ENCODE measurements around the gene TDRD9.

Gene TDRD9

DNA sequence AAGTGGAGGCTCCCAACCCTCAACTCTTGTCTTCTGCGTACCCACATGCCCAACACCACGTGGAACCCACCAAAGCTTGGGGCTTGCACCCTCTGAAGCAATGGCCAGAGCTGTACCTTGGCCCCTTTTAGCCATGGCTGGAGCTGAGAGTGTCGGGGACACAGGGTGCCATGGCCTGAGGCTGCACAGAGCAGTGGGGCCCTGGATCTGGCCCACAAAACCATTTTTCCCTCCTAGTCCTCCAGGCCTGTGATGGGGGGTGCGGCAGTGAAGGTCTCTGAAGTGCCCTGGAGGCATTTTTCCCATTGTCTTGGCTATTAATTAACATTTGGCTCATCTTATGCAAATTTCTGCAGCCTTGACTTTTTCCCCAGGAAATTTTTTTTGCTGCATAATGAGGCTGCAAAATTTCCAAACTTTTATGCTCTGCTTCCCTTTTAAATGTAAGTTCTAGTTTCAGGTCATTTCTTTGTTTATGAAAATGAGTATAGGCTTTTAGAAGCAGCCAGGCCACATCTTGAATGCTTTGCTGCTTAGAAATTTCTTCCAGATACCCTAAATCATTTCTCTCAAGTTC lies 138.6 kb downstream of the TDRD9 start:
- DNase-seq (ENCODE audit: low read depth in 2 of 2): no peak

DNA sequence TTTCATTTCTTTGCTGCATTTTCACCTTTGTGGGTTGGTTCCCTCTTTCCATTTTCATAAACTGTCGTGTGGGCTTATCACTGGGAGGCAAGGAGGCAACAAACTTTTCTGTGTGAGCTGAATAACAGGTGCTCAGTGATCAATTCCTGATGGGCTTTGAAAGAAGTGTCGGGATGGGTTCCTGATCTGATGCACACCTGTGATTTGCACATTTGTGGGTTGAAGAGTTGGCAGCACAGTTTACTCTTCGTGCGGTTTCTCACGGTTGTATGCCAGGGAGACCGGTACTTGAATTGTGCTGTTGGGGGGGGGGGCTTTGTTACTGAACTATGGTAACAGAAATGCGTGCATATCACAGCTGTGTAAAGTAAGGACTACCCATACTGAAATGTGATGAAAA lies 141.3 kb downstream of the TDRD9 start:
- no peak for DNase-seq (ENCODE audit: low read depth in 2 of 2)

DNA sequence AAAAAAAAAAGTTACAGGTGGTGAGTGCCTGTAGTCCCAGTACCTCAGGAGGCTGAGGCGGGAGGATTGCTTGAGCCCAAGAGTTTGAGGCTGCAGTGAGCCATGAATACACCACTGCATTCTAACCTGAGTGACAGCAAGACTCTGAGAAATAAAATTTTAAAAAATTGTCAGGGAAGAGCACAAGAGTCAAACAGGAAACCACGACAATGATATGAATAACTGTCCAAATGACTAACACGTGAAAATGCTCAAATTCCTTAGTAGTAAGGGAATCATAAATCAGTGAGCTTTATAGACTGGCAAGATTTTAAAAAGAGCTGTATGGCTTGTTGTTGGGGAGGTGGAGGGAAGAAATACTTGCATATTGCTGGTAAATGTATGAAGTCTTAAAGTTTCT lies 144.3 kb downstream of the TDRD9 start:
- DNase-seq (ENCODE audit: low read depth in 2 of 2): no peak

DNA sequence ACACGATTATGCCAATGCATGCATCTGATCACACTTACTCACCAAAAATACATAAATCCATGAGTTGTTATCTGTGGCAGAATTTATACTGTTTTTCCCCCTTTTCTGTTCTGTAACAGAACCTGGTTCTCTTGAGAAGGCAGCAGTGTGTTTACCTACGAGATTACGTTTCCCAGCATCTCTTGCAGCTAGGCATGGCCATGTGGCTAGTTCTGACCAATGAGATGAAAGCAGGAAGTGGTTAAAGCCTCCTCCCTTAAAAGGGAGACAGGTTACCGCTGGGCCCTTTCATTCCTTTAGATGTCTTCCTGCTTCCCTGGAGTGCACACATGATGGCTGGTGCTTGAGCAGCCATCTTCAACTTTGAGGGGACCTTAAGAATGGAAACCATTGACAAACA lies 145.5 kb downstream of the TDRD9 start:
- no peak for DNase-seq (ENCODE audit: low read depth in 2 of 2)

DNA sequence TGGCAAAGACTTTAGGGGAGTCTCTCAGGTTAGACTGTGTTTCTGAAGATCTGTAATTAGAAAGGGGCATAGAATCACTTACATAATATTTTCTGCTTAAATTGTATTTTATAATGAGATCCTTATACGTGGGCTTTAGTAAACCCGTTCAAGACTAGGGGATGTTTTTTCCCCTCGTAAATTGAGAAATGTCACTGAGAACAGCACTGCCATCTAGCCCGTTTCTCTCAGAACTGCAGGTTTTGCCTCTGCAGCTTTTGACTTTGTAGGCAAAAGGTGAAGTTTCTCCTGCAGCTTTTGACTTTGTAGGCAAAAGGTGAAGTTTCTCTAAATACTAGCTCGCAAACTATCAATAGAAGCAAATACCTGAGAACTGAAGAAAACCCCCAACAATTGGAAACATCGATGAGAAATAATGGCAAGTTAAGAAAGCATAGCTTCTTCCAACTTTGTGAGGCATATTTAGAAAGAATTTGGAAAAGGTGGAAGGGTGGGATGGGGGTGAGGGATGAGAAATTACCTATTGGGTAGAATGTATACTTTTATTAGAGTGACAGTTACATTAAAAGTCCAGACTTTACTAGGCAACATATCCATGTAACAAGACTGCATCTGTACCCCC lies 147.4 kb downstream of the TDRD9 start:
- DNase-seq (ENCODE audit: low read depth in 2 of 2): no peak

DNA sequence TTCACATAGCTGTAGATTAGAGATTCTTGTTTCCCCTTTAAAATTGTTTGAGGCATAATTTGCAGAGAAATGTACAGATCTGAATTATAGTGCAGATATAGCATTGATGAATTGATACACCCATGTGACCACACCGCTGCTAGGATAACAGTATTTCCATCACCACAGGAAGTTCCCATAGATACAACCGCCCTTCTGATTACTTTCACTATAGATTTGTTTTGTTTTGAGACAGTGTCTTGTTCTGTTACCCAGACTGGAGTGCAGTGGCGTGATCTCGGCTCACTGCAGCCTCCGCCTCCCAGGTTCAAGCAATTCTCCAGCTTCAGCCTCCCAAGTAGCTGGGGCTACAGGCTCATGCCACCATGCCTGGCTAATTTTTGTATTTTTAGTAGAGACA lies 148.5 kb downstream of the TDRD9 start:
- no peak for DNase-seq (ENCODE audit: low read depth in 2 of 2)

DNA sequence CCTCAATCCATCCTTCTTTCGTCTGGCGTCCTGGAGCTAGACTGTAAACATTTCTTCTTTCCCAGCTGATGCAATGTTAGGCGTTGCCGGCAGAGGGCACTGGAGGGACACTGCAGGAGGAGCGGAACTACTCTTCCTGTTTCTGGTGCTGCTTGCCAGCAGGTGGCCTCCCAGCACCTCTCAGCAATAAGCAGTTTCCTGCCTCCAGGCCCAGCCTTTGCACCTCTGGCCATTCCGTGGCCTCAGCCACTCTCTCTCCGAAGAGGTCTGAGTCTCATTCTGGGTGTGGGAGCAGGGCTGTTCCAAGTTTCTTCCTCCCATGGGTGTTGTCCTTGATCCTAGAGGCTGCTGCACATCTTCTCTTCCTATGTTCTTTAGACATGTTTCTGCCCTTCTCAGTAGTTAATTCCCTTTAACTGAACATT lies 149.8 kb downstream of the TDRD9 start:
- DNase-seq (ENCODE audit: low read depth in 2 of 2): peak; percentile 74

DNA sequence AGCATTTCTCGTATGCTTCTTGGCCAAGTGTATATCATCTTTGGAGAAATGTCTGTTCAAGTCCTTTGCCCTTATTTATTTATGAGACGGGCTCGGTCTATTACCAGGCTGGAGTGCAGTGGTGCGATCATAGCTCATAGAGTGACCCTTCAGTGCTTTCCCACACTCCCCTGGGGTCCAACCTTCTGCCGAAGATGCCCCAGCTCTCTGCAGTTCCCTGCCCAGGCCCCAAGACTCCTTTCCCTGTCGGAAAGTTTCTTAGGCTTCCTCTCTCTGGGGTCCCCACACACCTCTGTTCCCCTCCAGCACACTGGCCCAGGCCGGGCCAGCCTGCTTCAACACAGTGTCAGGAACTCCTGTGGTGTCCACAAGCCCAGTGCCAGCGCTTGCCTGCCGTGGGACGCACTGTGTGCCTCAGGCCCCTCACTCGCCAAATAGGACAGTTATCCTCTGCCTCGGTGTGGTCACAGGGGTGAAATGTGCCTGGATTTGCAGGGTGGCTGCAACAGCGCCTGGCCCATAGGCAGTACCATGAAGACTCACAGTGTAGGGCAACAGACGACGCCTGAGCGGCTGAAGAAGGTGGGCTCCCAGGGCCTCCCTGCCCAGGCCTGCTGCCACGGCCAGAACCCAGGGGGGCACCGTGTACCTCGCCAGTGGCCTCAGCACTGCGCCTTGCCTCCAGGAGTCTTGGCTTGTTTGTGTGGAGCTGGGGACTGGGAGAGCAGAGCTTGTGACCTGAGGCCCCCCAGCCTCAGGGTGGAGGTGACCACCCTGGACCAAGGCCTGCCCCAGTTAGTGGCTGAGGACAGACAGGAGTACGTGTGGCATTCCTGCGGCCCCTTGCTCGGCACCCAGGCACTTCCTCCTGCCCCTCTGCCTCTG lies 152.4 kb downstream of the TDRD9 start:
- DNase-seq (ENCODE audit: low read depth in 2 of 2): no peak

DNA sequence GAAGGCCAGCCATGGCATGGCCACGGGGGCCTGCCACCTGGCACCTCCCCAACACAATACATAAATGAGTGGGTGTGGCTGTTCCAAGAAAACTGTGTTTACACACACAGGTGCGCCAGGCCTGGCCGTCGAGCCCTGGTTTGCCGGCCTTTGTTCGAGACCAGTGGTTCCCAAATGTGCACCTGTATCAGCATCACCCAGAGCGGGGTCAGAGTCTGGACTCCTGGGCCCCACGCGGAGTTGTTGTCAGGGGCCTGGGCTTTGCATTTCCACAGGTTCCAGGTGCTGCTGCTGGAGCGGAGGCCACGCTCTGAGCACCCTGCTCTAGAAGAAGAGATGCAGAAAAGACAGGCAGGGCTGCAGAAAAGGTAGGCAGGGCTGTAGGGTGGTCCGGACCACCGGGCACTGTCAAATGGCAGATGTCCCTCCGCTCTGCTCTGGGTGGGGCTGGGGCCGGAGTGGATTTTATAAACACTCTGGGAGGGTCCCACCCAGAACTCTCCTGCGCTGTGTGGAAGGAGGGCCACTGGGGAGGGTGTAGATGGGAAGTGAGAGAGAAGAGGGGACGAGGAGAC lies 153.1 kb downstream of the TDRD9 start:
- DNase-seq (ENCODE audit: low read depth in 2 of 2): no peak

DNA sequence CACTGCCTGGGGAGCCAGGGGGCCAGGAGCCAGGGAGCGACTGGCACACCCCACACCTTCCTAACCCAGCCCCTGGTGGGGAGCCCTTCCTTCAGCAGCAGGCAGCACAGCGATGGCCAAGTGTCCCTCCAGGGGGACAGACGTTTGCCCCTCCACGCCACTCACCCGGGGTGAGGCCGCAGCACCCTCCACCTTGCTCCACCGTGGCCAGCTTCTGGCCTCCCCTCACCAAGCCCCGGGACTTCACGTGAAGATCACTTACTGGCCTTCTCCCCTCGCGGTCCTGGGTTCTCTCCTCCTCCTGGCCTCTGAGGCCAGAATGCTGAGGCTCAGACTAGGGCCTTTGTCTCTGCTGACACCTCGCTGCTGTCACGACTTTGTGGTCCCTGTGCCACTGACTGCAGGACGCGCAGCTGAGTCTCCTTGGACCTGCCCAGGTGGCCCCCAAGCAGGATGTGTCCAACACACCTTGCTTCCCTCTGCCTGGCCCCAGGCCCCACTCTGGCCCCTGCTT lies 153.8 kb downstream of the TDRD9 start:
- no peak for DNase-seq (ENCODE audit: low read depth in 2 of 2)

DNA sequence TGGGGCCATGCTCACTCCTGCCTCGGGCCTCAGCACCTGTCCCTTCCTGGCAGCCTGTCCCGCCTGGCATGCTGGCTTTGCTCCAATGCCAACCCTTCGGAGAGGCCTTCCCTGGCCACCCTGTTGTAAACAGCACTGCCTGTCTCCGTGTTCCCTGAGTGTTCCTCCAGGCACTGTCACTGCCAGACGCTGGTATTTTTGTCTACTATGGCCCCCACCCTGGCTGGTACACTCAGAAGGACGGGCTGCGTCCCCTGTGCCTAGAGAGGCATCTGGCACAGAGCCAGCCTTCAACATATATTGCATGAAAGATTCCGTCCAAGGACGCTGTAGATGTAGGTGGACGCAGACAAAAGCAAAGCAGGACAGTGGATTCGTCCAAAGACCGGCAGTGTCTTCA lies 154.6 kb downstream of the TDRD9 start:
- no peak for DNase-seq (ENCODE audit: low read depth in 2 of 2)

DNA sequence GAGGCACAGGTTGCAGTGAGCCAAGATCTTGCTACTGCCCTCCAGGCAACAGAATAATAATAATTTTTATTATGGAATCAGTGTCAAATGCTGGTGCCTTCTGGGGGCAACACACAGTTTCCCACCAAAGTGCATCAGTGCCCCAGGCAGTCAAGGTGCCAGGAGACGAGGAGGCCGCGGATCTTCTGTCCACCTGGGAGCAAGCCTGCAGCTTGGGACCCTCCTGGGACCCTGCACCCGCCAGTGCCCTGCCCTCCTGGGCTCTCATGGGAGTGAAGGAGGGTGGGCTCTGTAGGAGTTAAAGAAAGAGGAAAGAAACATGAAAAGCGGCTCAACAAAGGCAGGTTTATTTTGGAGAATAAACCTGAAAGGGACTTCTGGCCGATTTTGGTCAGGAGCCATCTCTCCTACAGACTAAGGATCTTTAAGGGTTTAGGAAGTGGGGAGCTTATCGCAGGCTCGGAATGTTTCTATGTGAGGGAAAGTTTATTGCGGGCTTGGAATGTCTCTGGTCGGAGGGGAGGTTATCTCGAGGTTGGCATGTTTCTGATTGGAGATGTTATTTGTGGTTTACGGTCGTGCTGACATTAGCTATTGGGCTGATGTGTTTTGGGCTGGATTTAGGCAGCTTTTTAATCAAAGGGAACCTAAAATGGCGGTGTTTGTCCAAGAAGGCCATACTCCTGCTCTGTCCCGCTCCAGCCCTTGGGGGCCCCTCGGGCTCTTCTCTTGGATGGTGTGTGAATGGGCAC lies 156.2 kb downstream of the TDRD9 start:
- no peak for DNase-seq (ENCODE audit: low read depth in 2 of 2)

DNA sequence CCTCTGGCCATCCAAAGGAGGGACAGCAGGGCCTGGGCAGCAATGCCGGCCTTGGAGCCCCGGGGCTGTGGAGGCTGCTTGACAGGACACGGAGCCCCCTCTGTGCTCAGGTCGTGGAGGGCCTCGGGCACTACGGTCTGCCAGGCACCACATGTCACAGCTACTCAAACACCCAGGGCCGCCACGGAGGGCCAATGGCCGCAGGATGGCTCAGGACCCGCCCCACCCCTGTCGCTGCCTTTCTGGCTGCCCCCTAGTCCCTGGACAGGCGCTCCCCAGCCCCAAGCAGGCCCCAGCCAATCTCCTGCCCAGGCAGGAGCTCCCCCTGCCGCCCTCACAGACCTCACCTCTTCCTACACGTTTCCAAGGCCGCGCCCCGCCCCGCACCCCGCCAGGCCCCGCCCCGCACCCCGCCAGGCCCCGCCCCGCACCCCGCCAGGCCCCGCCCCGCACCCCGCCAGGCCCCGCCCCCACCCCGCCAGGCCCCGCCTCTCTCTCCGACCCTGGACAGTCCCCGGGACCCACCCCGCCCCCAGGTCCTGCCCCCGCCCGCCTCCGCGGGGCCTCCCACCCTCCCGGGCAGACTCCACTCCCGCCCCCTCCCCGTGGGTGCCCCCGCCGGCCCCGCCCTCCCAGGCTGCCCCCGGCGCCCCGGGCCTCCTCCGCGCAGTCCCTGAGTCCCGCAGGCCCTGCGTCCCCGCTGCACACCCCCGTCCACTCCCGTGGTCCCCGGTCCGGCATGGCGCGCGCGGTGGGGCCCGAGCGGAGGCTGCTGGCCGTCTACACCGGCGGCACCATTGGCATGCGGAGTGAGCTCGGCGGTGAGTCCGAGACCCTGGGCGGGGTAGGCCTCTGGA lies 157.0 kb downstream of the TDRD9 start, which contains the start of gene ASPG:
Gene ASPG (plus strand): TSS at position 669 of the 857 bp plus-strand sequence. CDS start 71 bp downstream, at position 740.
- no peak for DNase-seq (ENCODE audit: low read depth in 2 of 2)

DNA sequence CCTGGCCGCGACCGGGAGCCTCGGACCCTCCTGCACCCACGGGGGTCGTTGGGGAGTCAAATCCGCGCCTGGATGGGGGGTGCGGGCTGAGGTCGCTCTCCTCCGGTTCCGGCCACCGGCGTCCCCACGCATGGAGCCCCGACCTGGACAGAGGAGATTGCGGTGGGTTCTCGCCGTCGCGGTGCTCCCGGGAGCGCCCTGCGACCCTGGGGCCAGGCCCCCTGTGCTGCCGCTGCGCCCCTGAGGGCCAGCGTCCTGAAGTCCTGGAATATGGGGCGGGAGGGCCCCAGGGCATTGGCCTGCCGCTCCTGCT lies 157.6 kb downstream of the TDRD9 start:
- no peak for DNase-seq (ENCODE audit: low read depth in 2 of 2)

DNA sequence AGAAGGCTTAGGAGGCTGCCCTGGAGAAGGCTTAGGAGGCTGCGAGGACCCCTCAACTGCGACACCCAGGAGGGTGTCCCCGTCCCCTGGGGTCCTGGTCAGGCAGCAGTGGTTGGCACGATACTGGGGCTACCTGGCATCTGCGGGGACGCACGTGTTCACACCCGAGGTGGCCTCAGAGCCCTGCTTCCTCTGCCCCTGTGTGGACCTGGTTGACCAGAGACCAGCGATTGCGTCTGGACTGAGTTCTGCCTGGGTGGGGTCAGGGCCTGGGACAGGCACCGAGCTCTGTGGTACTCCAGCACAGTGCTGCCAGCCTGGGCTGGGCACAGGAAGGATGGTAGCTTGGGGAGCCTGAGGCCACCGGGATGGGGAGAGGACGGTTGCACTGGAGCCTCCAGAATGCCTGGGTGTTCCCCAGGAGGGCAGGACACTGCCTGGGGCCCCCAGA lies 158.0 kb downstream of the TDRD9 start:
- no peak for DNase-seq (ENCODE audit: low read depth in 2 of 2)

DNA sequence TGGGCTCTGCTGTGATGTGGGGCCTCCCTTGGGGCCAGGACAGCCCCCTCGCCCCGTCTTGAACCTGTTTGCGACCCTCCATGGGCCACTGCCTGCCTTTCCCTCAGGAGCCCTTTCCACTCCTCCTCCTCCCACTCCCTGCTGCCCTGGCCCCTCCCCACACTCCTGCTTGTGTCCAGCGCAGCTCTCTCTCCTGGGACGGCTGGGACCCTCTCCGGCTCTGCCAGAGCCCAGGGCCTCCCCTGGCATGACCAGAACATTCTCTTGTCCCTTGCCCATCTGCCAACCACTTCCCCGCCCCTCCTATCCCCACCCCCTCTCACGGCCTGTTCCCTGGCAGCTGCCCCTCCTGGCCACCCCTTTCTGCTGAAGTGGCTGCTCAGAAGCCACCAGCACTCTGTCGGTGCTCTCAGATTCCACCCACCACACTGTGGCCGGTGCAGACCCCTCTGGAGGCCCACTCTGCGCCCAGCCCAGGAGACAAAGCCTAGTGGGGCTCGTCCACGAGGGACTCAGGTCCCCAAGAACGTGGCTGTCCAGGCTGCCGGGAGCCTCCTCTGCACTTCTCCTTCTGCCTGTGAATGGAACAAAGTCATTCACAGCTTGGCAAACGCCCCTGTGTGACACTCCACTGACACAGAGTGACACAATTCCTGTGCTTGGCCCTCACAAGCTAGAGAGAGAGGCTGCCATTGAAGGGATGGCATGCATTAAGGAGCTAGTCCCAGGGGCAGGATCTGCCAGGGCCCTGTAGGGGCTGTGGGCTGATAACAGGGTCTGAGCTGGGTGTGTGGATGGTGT lies 158.6 kb downstream of the TDRD9 start:
- DNase-seq (ENCODE audit: low read depth in 2 of 2): no peak

DNA sequence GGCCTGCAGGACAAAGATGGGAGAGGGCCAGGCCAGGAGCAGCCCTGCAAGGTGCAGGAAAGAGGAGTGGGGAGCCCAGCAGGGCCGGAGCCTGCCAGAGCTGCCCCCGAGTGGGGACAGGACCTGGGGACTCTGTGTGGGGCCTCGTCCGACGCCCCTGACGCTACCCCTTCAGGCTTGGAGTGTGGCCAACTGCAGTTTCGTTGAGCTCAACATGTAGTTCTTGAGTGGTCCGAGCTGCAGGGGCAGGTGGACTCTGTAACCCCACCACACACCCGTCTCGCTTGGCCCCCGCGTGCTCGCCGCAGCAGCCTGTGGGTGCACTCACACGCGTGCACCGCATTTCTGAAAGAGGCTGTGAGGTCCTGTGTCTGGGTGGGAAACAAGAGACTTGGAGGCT lies 159.2 kb downstream of the TDRD9 start:
- DNase-seq (ENCODE audit: low read depth in 2 of 2): no peak

DNA sequence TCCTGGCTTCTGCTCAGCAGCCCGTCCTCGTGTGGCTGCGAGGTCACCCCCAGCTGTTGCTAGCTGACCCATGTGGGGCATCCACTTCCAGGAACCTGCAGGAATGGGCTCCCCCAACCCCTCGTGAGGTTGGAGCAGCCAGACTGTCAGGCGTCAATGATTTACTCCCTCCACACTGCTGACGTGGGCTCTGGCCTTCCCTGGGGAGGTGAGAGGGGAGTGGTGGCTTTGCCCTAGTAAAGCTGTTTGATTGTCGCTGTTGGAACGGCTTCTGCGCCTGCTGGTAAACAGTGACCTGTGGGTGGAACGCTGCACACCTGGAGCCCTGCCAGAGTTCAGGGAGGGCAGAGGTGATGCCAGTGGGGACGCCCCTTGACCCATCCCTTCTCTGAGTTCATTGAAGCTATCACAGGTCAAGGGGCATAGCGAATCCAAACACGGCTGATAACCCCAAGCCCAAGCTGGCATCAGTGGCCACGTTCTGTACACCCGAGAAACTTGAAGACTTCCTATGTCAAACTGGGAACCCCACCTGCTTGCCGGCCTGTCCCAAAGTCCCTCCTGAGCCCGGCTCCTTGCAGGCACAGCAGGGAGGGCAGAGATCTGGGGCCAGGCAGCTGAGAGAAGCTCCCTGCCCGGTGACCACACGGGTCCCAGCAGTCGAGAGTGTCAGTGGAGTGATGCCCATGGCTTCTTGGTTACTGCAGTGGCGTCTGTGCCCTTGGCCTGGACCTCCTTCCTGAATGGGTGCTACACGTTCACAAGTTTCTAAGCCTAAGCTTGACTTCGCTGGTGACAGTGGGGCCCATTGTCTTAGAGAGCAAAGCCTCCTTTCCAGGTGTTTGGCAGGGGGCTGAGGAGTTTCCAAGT lies 160.0 kb downstream of the TDRD9 start:
- DNase-seq (ENCODE audit: low read depth in 2 of 2): no peak
